ENCODE results near the gene FARS2. TPM values are rescaled to one million over a fixed set of nuclear protein-coding genes. Genes with fewer than 3 reads are reported as not detected.

Gene FARS2
- total and polyA plus RNA-seq, 4 donors: 16.6 to 29.0 (median 21.1) TPM

- H3K4me3 ChIP-seq (ENCODE audit: low read depth, low read length): no peak overlapping the region
- WGBS (ENCODE audit: insufficient coverage): 78% methylated on average over 18 of the region's 24 CpGs
- DNase-seq (ENCODE audit: low read depth in 4 of 6, low spot score in 6 of 6): no peak
- no peaks in the 10 kb centered on the region for H3K36me3 ChIP-seq (ENCODE audit: control insufficient read depth, insufficient read depth, low read length)
- no peaks in the 10 kb centered on the region for H3K9me3 ChIP-seq (ENCODE audit: control insufficient read depth, insufficient read depth, low read length)
- H3K4me1 ChIP-seq (ENCODE audit: control insufficient read depth, insufficient read depth, low read length): peaks cover 10% of the 10 kb centered on the region
- no peaks in the 10 kb centered on the region for H3K27me3 ChIP-seq (ENCODE audit: control insufficient read depth, insufficient read depth, low read length)
- H3K27ac ChIP-seq (ENCODE audit: low read depth, low read length): no peak overlapping the region
Observed at GRCh38 chr6:5510331-5511133, 249.2 kb downstream of the FARS2 start.

- Histone ChIP-seq H3K27ac (ENCODE audit: low read depth, low read length) (no peak overlapping the region), H3K27me3 (ENCODE audit: control insufficient read depth, insufficient read depth, low read length) (no peaks in the 10 kb centered on the region), H3K9me3 (ENCODE audit: control insufficient read depth, insufficient read depth, low read length) (no peaks in the 10 kb centered on the region), H3K36me3 (ENCODE audit: control insufficient read depth, insufficient read depth, low read length) (no peaks in the 10 kb centered on the region), H3K4me3 (ENCODE audit: low read depth, low read length) (no peak overlapping the region), H3K4me1 (ENCODE audit: control insufficient read depth, insufficient read depth, low read length) (peaks cover 10% of the 10 kb centered on the region)
- 83% methylated on average over 1 of the region's 3 CpGs for WGBS (ENCODE audit: insufficient coverage)
- DNase-seq (ENCODE audit: low read depth in 4 of 6, low spot score in 6 of 6): no peak
Observed at GRCh38 chr6:5511954-5512353, 250.6 kb downstream of the FARS2 start.

GRCh38 chr6:5512422-5512821 is 251.1 kb downstream of the FARS2 start:
- DNase-seq (ENCODE audit: low read depth in 4 of 6, low spot score in 6 of 6): no peak
- WGBS (ENCODE audit: insufficient coverage): no CpG with 5 or more reads among the region's 2 CpGs

GRCh38 chr6:5513408-5513807 is 252.1 kb downstream of the FARS2 start:
- H3K36me3 ChIP-seq (ENCODE audit: control insufficient read depth, insufficient read depth, low read length): no peaks in the 10 kb centered on the region
- H3K9me3 ChIP-seq (ENCODE audit: control insufficient read depth, insufficient read depth, low read length): no peaks in the 10 kb centered on the region
- no peak for DNase-seq (ENCODE audit: low read depth in 4 of 6, low spot score in 6 of 6)
- H3K27me3 ChIP-seq (ENCODE audit: control insufficient read depth, insufficient read depth, low read length): no peaks in the 10 kb centered on the region
- H3K4me3 ChIP-seq (ENCODE audit: low read depth, low read length): no peak overlapping the region
- H3K27ac ChIP-seq (ENCODE audit: low read depth, low read length): no peak overlapping the region
- H3K4me1 ChIP-seq (ENCODE audit: control insufficient read depth, insufficient read depth, low read length): peaks cover 7% of the 10 kb centered on the region
- WGBS (ENCODE audit: insufficient coverage): 55% methylated on average over 4 of the region's 6 CpGs

More at GRCh38 chr6:5512422-5512821, 251.1 kb downstream of the FARS2 start:
- Histone ChIP-seq H3K9me3 (ENCODE audit: control insufficient read depth, insufficient read depth, low read length) (no peaks in the 10 kb centered on the region), H3K36me3 (ENCODE audit: control insufficient read depth, insufficient read depth, low read length) (no peaks in the 10 kb centered on the region), H3K4me1 (ENCODE audit: control insufficient read depth, insufficient read depth, low read length) (peaks cover 9% of the 10 kb centered on the region), H3K27me3 (ENCODE audit: control insufficient read depth, insufficient read depth, low read length) (no peaks in the 10 kb centered on the region), H3K4me3 (ENCODE audit: low read depth, low read length) (no peak overlapping the region), H3K27ac (ENCODE audit: low read depth, low read length) (no peak overlapping the region)

- Histone ChIP-seq H3K27me3 (ENCODE audit: control insufficient read depth, insufficient read depth, low read length) (no peaks in the 10 kb centered on the region), H3K27ac (ENCODE audit: low read depth, low read length) (no peak overlapping the region), H3K36me3 (ENCODE audit: control insufficient read depth, insufficient read depth, low read length) (no peaks in the 10 kb centered on the region), H3K4me3 (ENCODE audit: low read depth, low read length) (no peak overlapping the region), H3K4me1 (ENCODE audit: control insufficient read depth, insufficient read depth, low read length) (peaks cover 7% of the 10 kb centered on the region), H3K9me3 (ENCODE audit: control insufficient read depth, insufficient read depth, low read length) (no peaks in the 10 kb centered on the region)
- no peak for DNase-seq (ENCODE audit: low read depth in 4 of 6, low spot score in 6 of 6)
Observed at GRCh38 chr6:5514353-5514752, 253.0 kb downstream of the FARS2 start.

- Histone ChIP-seq H3K27ac (ENCODE audit: low read depth, low read length) (no peak overlapping the region), H3K27me3 (ENCODE audit: control insufficient read depth, insufficient read depth, low read length) (no peaks in the 10 kb centered on the region), H3K4me1 (ENCODE audit: control insufficient read depth, insufficient read depth, low read length) (peaks cover 4% of the 10 kb centered on the region), H3K4me3 (ENCODE audit: low read depth, low read length) (no peak overlapping the region), H3K36me3 (ENCODE audit: control insufficient read depth, insufficient read depth, low read length) (no peaks in the 10 kb centered on the region), H3K9me3 (ENCODE audit: control insufficient read depth, insufficient read depth, low read length) (no peaks in the 10 kb centered on the region)
- DNase-seq (ENCODE audit: low read depth in 4 of 6, low spot score in 6 of 6): no peak
- WGBS (ENCODE audit: insufficient coverage): 100% methylated on average over 1 of the region's 4 CpGs
Observed at GRCh38 chr6:5515200-5515599, 253.9 kb downstream of the FARS2 start.

- no peak overlapping the region for H3K27ac ChIP-seq (ENCODE audit: low read depth, low read length)
- no peaks in the 10 kb centered on the region for H3K36me3 ChIP-seq (ENCODE audit: control insufficient read depth, insufficient read depth, low read length)
- H3K27me3 ChIP-seq (ENCODE audit: control insufficient read depth, insufficient read depth, low read length): no peaks in the 10 kb centered on the region
- no peaks in the 10 kb centered on the region for H3K9me3 ChIP-seq (ENCODE audit: control insufficient read depth, insufficient read depth, low read length)
- 73% methylated on average over 3 of the region's 6 CpGs for WGBS (ENCODE audit: insufficient coverage)
- no peaks in the 10 kb centered on the region for H3K4me1 ChIP-seq (ENCODE audit: control insufficient read depth, insufficient read depth, low read length)
- no peak for DNase-seq (ENCODE audit: low read depth in 4 of 6, low spot score in 6 of 6)
- H3K4me3 ChIP-seq (ENCODE audit: low read depth, low read length): no peak overlapping the region
Observed at GRCh38 chr6:5516036-5516435, 254.7 kb downstream of the FARS2 start.

GRCh38 chr6:5517796-5518195 is 256.5 kb downstream of the FARS2 start:
- Histone ChIP-seq H3K27ac (ENCODE audit: low read depth, low read length) (no peak overlapping the region), H3K27me3 (ENCODE audit: control insufficient read depth, insufficient read depth, low read length) (no peaks in the 10 kb centered on the region), H3K9me3 (ENCODE audit: control insufficient read depth, insufficient read depth, low read length) (no peaks in the 10 kb centered on the region), H3K4me3 (ENCODE audit: low read depth, low read length) (no peak overlapping the region), H3K36me3 (ENCODE audit: control insufficient read depth, insufficient read depth, low read length) (no peaks in the 10 kb centered on the region), H3K4me1 (ENCODE audit: control insufficient read depth, insufficient read depth, low read length) (no peaks in the 10 kb centered on the region)
- 96% methylated on average over 2 of the region's 2 CpGs for WGBS (ENCODE audit: insufficient coverage)
- no peak for DNase-seq (ENCODE audit: low read depth in 4 of 6, low spot score in 6 of 6)

- no peaks in the 10 kb centered on the region for H3K27me3 ChIP-seq (ENCODE audit: control insufficient read depth, insufficient read depth, low read length)
- no peak overlapping the region for H3K4me3 ChIP-seq (ENCODE audit: low read depth, low read length)
- no peaks in the 10 kb centered on the region for H3K36me3 ChIP-seq (ENCODE audit: control insufficient read depth, insufficient read depth, low read length)
- DNase-seq (ENCODE audit: low read depth in 4 of 6, low spot score in 6 of 6): no peak
- no peaks in the 10 kb centered on the region for H3K9me3 ChIP-seq (ENCODE audit: control insufficient read depth, insufficient read depth, low read length)
- no peak overlapping the region for H3K27ac ChIP-seq (ENCODE audit: low read depth, low read length)
- H3K4me1 ChIP-seq (ENCODE audit: control insufficient read depth, insufficient read depth, low read length): no peaks in the 10 kb centered on the region
Observed at GRCh38 chr6:5518936-5519491, 257.7 kb downstream of the FARS2 start.

- WGBS (ENCODE audit: insufficient coverage): no CpG with 5 or more reads among the region's 2 CpGs
- no peaks in the 10 kb centered on the region for H3K9me3 ChIP-seq (ENCODE audit: control insufficient read depth, insufficient read depth, low read length)
- no peak overlapping the region for H3K4me3 ChIP-seq (ENCODE audit: low read depth, low read length)
- H3K4me1 ChIP-seq (ENCODE audit: control insufficient read depth, insufficient read depth, low read length): no peaks in the 10 kb centered on the region
- no peaks in the 10 kb centered on the region for H3K27me3 ChIP-seq (ENCODE audit: control insufficient read depth, insufficient read depth, low read length)
- H3K36me3 ChIP-seq (ENCODE audit: control insufficient read depth, insufficient read depth, low read length): no peaks in the 10 kb centered on the region
- H3K27ac ChIP-seq (ENCODE audit: low read depth, low read length): no peak overlapping the region
- DNase-seq (ENCODE audit: low read depth in 4 of 6, low spot score in 6 of 6): no peak
Observed at GRCh38 chr6:5520796-5521195, 259.5 kb downstream of the FARS2 start.
